Activated naive CD4-positive, alpha-beta T cell treated with anti-CD3 and anti-CD28 coated beads, Interleukin-2, amount 50 U/mL, for 16 hours (primary cell): Measurements from ENCODE around the gene SH3BP1.

ENCODE experiments used
- DNase-seq: peaks from one replicate; pipeline ENCODE4 v3.0.0-alpha.2; 2020

Gene SH3BP1

GRCh38 chr22:37617431-37617830 is 22.0 kb upstream of the SH3BP1 start:
- no peak for DNase-seq

GRCh38 chr22:37618072-37618656 is 21.3 kb upstream of the SH3BP1 start:
- DNase-seq, result no peak

GRCh38 chr22:37618674-37619073 is 20.8 kb upstream of the SH3BP1 start:
- DNase-seq, result no peak

GRCh38 chr22:37619991-37620390 is 19.5 kb upstream of the SH3BP1 start:
- DNase-seq, result no peak

- no peak for DNase-seq
These were observed 18.1 kb upstream of the SH3BP1 start for GRCh38 chr22:37621352-37621860.

GRCh38 chr22:37623075-37624016 is 16.1 kb upstream of the SH3BP1 start:
- DNase-seq, result peak; percentile 76

GRCh38 chr22:37624017-37624365 is 15.5 kb upstream of the SH3BP1 start:
- no peak for DNase-seq

GRCh38 chr22:37624876-37625275 is 14.6 kb upstream of the SH3BP1 start:
- no peak for DNase-seq

- no peak for DNase-seq
These were observed 13.7 kb upstream of the SH3BP1 start for GRCh38 chr22:37625737-37626136.

- no peak for DNase-seq
These were observed 13.3 kb upstream of the SH3BP1 start for GRCh38 chr22:37626144-37626543.

GRCh38 chr22:37626556-37627075 is 12.9 kb upstream of the SH3BP1 start:
- no peak for DNase-seq

GRCh38 chr22:37627121-37627520 is 12.3 kb upstream of the SH3BP1 start:
- DNase-seq, result no peak

- DNase-seq, result peak; percentile 44
These were observed 11.9 kb upstream of the SH3BP1 start for GRCh38 chr22:37627545-37627944.

- DNase-seq, result no peak
These were observed 10.6 kb upstream of the SH3BP1 start for GRCh38 chr22:37628830-37629229.

GRCh38 chr22:37629928-37630327 is 9.5 kb upstream of the SH3BP1 start:
- DNase-seq, result no peak

GRCh38 chr22:37630839-37631435 is 8.5 kb upstream of the SH3BP1 start:
- DNase-seq, result no peak

- no peak for DNase-seq
These were observed 7.9 kb upstream of the SH3BP1 start for GRCh38 chr22:37631448-37632173.

- no peak for DNase-seq
These were observed 7.0 kb upstream of the SH3BP1 start for GRCh38 chr22:37632174-37633088.

GRCh38 chr22:37633089-37633624 is 6.3 kb upstream of the SH3BP1 start:
- no peak for DNase-seq

GRCh38 chr22:37633625-37634416 is 5.6 kb upstream of the SH3BP1 start:
- DNase-seq, result no peak
